GM18519 (cell line): ENCODE results near the gene C15orf39.
"Not testable (repeated sequence)": the region's sequence is repeated elsewhere in the genome, so short reads cannot be mapped to it uniquely, and the experiment has no call there.

Experiments
- ATAC-seq: cut with Tn5 transposase; IDR thresholded peaks from one replicate; pipeline ENCODE4 v1.9.1; 2021; ENCODE audit warnings: mild to moderate bottlenecking, moderate library complexity; ENCODE audit not compliant: unreplicated experiment, low FRiP score

C15orf39 gene

GRCh38 chr15:75201616-75202250, at the start of gene C15orf39:
Gene C15orf39, plus strand, starts transcription at chr15:75201882. Its CDS starts 4,167 bp downstream, at chr15:75206049.
- ATAC-seq: peak; percentile 28

GRCh38 chr15:75152382-75153079, 49.2 kb upstream of the C15orf39 start:
- no peak for ATAC-seq

GRCh38 chr15:75153087-75153486, 48.6 kb upstream of the C15orf39 start:
- ATAC-seq: no peak

GRCh38 chr15:75153565-75154276, 48.0 kb upstream of the C15orf39 start:
- no peak for ATAC-seq

- ATAC-seq: no peak
Measured at GRCh38 chr15:75154461-75155062, 47.1 kb upstream of the C15orf39 start.

GRCh38 chr15:75156326-75157215, 45.1 kb upstream of the C15orf39 start:
- ATAC-seq: no peak

- ATAC-seq: no peak
Measured at GRCh38 chr15:75158402-75158801, 43.3 kb upstream of the C15orf39 start.

GRCh38 chr15:75159244-75159643, 42.4 kb upstream of the C15orf39 start:
- ATAC-seq: no peak

- no peak for ATAC-seq
Measured at GRCh38 chr15:75161106-75161916, 40.4 kb upstream of the C15orf39 start.

- ATAC-seq: no peak
Measured at GRCh38 chr15:75161917-75162414, 39.7 kb upstream of the C15orf39 start.

- no peak for ATAC-seq
Measured at GRCh38 chr15:75163150-75163564, 38.5 kb upstream of the C15orf39 start.

- no peak for ATAC-seq
Measured at GRCh38 chr15:75164625-75165350, 36.9 kb upstream of the C15orf39 start.

GRCh38 chr15:75166489-75167063, 35.1 kb upstream of the C15orf39 start:
- ATAC-seq: not testable (repeated sequence)

GRCh38 chr15:75167588-75168350, 33.9 kb upstream of the C15orf39 start:
- no peak for ATAC-seq

- no peak for ATAC-seq
Measured at GRCh38 chr15:75168374-75168773, 33.3 kb upstream of the C15orf39 start.

- no peak for ATAC-seq
Measured at GRCh38 chr15:75170203-75170602, 31.5 kb upstream of the C15orf39 start.

- no peak for ATAC-seq
Measured at GRCh38 chr15:75170711-75171341, 30.9 kb upstream of the C15orf39 start.
